ENCODE measurements around the gene SSR3. TPM values are rescaled to one million over a fixed set of nuclear protein-coding genes. Genes with fewer than 3 reads are reported as not detected.

The SSR3 gene
- total and polyA plus RNA-seq, 9 donors: 53.4 to 303 (median 160) TPM

DNA sequence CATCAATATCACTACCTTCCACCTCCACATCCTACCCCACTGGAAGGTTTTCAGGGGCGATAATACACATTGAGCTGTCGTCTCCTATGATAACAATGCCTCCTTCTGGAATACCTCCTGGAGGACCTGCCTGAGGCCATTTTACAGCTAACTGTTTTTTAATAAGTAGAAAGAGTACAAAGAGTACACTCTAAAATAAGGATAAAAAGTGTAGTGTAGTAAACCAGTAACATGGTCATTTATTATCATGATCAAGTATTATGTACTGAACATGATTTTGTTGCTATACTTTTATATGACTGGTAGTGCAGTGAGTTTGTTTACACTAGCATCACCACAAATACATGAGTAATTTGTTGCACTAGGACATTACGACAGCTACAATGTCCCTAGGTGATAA is 46.6 kb upstream of the SSR3 start:
- no peak for DNase-seq
- Histone ChIP-seq H3K9me3 (no peaks in the 10 kb centered on the region), H3K27ac (no peak overlapping the region), H3K36me3 (no peaks in the 10 kb centered on the region), H3K27me3 (no peaks in the 10 kb centered on the region), H3K4me3 (no peak overlapping the region), H3K4me1 (ENCODE audit: insufficient read depth) (peaks cover 3% of the 10 kb centered on the region)
- intact Hi-C loops (cut with DNase I): no loop called here
- 20 to 40% (median 36%) methylated on average over 3 of the region's 3 CpGs for WGBS, 3 donors
- TF ChIP-seq POLR2A (IDR thresholded peaks at IDR 0.05) (no peak), EP300 (IDR thresholded peaks at IDR 0.05) (no peak)
- TF ChIP-seq, protein P1, sequence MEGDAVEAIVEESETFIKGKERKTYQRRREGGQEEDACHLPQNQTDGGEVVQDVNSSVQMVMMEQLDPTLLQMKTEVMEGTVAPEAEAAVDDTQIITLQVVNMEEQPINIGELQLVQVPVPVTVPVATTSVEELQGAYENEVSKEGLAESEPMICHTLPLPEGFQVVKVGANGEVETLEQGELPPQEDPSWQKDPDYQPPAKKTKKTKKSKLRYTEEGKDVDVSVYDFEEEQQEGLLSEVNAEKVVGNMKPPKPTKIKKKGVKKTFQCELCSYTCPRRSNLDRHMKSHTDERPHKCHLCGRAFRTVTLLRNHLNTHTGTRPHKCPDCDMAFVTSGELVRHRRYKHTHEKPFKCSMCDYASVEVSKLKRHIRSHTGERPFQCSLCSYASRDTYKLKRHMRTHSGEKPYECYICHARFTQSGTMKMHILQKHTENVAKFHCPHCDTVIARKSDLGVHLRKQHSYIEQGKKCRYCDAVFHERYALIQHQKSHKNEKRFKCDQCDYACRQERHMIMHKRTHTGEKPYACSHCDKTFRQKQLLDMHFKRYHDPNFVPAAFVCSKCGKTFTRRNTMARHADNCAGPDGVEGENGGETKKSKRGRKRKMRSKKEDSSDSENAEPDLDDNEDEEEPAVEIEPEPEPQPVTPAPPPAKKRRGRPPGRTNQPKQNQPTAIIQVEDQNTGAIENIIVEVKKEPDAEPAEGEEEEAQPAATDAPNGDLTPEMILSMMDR (IDR thresholded peaks at IDR 0.05): no peak

DNA sequence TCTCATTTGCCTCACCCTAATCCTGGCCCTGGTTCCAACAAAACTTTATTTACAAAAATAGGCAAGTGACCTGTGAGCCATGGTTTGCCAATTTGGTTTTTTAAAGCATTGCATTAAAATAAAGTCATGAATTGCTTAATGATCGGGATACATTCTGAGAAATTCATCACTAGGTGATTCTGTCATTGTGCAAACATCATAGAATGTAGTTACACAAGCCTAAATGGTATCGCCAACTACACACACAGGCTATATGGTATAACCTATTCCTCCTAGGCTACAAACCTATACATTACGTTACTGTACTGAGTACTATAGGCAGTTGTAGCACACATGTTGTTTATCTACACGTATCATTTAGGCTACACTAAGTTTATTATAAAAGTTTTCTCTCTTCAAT is 45.9 kb upstream of the SSR3 start:
- Histone ChIP-seq H3K4me1 (ENCODE audit: insufficient read depth) (peaks cover 3% of the 10 kb centered on the region), H3K27ac (no peak overlapping the region), H3K4me3 (no peak overlapping the region), H3K36me3 (no peaks in the 10 kb centered on the region), H3K27me3 (no peaks in the 10 kb centered on the region), H3K9me3 (no peaks in the 10 kb centered on the region)
- intact Hi-C loops (cut with DNase I): no loop called here
- DNase-seq: no peak
- TF ChIP-seq POLR2A (IDR thresholded peaks at IDR 0.05) (no peak), EP300 (IDR thresholded peaks at IDR 0.05) (no peak)
- TF ChIP-seq, protein P1 (IDR thresholded peaks at IDR 0.05): no peak
- 38 to 64% (median 60%) methylated on average over 4 of the region's 4 CpGs for WGBS, 3 donors

DNA sequence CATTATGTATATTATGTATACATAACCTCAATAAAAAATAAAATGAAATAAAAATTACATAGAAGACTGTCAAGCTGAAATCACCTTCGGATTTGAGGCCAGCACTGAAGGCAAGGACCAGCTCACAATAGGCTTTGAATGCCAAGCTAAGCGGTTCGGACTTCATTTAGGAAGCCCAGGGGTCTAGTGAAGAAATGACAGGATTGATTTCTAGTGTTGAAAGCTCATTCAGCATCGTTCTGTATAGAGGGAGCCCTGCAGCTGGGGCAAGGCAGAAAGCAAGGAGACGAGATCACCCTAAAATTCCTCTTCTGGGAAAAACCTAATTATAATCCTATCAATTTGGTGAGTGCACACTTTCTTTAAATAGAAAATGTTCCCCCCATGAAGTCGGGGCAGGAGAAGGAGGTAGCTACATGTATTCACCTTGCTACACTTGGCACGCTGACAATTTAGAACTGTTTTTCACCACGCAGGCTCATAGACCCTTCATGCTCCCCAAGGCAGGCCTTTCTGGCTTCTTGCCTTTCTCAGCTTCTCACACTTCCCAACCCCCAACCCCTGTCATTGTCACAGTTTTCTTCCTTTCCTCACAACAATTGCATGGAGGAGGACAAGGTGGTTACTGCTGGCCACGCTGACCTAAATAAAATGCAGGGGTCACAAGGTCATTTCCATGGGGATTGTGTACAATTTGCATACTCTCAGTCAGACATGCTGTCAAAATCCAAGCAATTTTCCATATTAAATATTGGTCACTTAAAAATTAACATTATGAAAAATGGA is 44.4 kb upstream of the SSR3 start:
- H3K4me1 ChIP-seq (ENCODE audit: insufficient read depth): peaks cover 3% of the 10 kb centered on the region
- H3K27me3 ChIP-seq: no peaks in the 10 kb centered on the region
- DNase-seq: no peak
- H3K36me3 ChIP-seq: no peaks in the 10 kb centered on the region
- intact Hi-C loops (cut with DNase I): no loop called here
- no peaks in the 10 kb centered on the region for H3K9me3 ChIP-seq
- no peak overlapping the region for H3K4me3 ChIP-seq
- 82 to 83% (median 83%) methylated on average over 9 of the region's 9 CpGs for WGBS, 3 donors
- no peak overlapping the region for H3K27ac ChIP-seq
- TF ChIP-seq POLR2A (IDR thresholded peaks at IDR 0.05) (no peak), EP300 (IDR thresholded peaks at IDR 0.05) (no peak)
- TF ChIP-seq, protein P1 (IDR thresholded peaks at IDR 0.05): no peak

DNA sequence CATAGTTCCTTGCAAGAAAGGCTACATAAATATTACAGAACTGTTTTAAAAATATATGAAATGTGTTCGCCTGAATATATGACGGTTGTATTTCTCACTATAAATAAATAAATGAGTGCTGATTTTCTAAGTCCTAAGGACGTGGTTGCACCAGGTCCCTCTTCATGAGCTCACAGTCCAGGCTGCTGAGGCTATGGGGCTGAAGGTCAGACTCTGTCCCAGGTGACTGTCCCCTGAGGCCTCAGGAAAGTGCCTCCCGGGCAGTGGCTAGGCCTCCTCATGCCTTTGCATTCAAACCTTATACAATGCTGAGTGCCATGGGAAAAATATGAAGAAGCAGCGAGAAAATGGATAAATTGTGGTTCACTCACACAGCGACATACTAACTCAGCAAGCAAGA is 43.5 kb upstream of the SSR3 start:
- intact Hi-C loops (cut with DNase I): no loop called here
- Histone ChIP-seq H3K9me3 (no peaks in the 10 kb centered on the region), H3K27ac (no peak overlapping the region), H3K36me3 (no peaks in the 10 kb centered on the region), H3K27me3 (no peaks in the 10 kb centered on the region), H3K4me1 (ENCODE audit: insufficient read depth) (peaks cover 3% of the 10 kb centered on the region), H3K4me3 (no peak overlapping the region)
- WGBS, 3 donors: 59 to 69% (median 62%) methylated on average over 6 of the region's 6 CpGs
- DNase-seq: no peak
- TF ChIP-seq EP300 (IDR thresholded peaks at IDR 0.05): no peak
- no peak for TF ChIP-seq POLR2A (IDR thresholded peaks at IDR 0.05)
- TF ChIP-seq, protein P1 (IDR thresholded peaks at IDR 0.05): no peak

All from ovary (tissue), 9 donors.